Measurements from ENCODE around the gene WIPI1.

DNA sequence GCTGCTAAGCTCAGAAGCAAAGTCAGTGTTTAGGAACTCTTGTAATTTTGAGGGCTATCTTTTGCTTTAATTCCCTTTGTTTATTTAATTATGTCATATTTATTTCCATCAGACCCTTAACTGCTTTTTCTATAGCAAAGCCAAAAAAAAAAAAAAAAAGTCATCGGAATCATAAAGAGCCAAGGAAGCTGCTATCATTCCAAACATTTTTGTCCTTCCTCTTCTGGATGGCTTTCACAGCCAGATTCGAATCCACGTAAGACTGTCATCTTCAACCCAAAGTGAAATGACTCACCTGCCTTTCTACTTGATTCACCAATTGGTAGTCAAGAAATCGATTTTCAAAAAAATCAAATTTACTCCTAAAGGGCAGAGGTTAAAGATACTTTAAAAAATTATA is 38.4 kb downstream of the WIPI1 start:
- TF ChIP-seq, protein P1, sequence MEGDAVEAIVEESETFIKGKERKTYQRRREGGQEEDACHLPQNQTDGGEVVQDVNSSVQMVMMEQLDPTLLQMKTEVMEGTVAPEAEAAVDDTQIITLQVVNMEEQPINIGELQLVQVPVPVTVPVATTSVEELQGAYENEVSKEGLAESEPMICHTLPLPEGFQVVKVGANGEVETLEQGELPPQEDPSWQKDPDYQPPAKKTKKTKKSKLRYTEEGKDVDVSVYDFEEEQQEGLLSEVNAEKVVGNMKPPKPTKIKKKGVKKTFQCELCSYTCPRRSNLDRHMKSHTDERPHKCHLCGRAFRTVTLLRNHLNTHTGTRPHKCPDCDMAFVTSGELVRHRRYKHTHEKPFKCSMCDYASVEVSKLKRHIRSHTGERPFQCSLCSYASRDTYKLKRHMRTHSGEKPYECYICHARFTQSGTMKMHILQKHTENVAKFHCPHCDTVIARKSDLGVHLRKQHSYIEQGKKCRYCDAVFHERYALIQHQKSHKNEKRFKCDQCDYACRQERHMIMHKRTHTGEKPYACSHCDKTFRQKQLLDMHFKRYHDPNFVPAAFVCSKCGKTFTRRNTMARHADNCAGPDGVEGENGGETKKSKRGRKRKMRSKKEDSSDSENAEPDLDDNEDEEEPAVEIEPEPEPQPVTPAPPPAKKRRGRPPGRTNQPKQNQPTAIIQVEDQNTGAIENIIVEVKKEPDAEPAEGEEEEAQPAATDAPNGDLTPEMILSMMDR (conservative IDR thresholded peaks at IDR 0.05), result no peak
- no peak for TF ChIP-seq ZFX (IDR thresholded peaks at IDR 0.05)

Data from C4-2B (cell line).